ENCODE results near the gene DEDD2.

DEDD2 gene

DNA sequence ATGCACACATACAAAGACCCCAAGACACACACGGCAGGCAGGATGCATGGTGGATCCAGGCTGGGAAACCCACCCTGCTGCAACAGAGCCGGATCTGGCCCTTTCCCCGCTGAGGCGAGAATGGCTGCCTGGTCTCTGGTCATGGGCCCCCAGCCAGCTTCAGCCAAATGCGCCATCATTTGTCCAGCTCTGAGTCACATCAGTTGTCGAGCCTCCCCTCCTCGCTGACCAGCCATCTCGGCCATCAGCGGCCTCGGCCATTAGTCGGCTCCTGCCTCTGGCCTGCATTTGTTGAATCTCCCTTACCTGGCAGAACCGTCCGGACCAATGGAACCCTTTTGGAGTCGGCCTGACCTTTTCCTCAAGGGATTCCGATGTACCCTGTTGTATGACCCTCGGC is 46.8 kb downstream of the DEDD2 start:
- DNase-seq (ENCODE audit: low read depth in 2 of 2), result no peak

DNA sequence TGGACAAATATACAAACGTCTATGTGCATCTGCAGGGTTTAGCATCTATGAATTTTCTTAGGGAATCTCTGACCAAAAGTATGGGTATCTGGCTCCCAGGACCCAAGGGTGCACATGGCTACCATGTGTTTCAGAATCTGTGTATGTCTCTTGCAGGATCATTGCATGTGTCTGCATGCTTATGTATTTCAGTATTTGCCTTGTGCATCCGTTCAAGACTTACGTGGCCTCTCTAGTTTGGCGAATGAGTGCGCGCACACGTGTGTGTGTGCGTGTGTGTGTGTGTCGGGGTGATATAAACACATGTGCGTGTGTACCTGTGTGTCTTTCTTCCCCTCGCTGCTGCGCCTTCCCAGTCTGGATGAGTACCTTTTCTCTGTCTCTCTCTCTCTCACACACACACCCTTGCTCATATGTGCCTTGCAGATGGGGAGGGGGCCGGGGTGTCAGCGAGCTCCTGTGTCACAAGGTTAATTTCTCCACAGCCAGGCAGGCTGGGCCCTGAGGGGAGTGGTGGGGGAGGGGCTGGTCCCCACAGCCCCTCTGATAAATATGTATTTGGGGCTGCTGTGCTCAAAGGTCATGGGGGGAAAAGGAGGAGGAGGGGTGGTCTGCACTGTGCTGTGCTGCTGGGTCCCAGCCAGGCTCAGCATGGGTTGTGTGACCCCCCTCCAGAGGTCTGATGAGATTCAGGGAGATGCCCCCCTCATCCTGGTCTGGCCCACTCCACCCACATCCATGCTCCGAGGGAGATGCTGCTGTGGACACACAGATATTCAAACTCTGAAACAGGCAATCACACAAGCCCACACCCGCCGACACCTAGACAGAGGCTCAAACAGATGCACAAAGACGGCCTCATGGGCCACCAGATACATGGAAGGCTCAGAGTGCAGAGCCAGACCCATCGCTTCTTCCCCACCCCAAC is 47.7 kb downstream of the DEDD2 start:
- no peak for DNase-seq (ENCODE audit: low read depth in 2 of 2)

DNA sequence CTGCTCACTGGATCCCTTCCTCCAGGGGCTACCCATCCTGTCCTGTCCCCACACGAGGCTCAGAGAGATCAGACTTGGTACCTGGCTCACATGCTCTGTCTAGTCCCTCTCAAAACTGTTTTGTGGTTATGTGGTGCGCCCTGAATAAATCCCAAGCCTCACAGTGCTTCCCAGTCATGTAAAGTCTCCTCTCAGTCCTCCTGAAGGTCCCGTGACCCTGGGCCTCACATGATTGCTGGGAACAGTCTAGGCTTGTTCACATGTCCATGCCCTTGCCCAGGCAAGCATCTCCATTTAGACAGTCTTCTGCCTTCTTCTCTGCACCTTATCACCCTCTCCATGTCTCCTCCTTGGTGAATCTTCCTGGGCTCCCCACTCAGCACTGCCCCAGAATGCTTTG is 49.3 kb downstream of the DEDD2 start:
- no peak for DNase-seq (ENCODE audit: low read depth in 2 of 2)

DNA sequence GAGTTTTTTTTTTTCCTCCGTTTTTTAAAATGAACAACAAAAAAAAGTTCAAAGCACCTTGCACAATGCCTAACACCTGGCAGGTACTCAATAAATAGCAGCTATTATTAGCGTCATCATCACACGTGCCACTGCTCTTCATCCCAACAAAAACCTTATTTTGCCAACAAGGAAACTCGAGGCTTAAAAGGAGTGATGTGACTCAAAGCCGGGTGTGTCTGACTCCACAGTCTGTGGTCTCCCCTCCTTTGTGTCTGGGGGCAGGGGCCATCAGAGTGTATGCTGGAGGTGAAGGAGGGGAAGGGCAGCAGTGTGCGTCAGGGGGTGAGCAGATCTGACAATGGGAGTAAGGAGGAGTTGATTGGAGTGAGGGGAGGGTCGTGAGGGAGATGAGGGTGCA is 51.2 kb downstream of the DEDD2 start:
- DNase-seq (ENCODE audit: low read depth in 2 of 2), result no peak

DNA sequence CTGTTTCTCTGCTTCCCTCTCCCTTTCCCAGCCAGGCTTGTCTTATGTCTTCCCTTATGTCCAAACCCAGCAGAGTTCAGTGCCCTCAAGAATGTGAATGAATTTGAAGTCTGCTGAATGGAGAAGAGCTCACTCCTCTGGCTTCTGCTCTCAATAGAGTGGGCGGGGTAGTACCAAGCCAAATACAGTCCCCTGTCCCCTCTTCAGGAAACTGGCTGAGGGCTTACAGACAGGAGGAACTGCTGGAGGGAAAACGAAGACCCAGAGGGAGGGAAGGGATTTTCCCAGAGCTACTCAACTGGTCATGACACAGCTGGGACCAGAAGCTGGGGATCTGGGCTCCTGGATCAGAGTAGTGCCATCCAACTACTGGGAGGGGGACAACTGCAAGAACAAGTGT is 52.3 kb downstream of the DEDD2 start:
- DNase-seq (ENCODE audit: low read depth in 2 of 2), result no peak

DNA sequence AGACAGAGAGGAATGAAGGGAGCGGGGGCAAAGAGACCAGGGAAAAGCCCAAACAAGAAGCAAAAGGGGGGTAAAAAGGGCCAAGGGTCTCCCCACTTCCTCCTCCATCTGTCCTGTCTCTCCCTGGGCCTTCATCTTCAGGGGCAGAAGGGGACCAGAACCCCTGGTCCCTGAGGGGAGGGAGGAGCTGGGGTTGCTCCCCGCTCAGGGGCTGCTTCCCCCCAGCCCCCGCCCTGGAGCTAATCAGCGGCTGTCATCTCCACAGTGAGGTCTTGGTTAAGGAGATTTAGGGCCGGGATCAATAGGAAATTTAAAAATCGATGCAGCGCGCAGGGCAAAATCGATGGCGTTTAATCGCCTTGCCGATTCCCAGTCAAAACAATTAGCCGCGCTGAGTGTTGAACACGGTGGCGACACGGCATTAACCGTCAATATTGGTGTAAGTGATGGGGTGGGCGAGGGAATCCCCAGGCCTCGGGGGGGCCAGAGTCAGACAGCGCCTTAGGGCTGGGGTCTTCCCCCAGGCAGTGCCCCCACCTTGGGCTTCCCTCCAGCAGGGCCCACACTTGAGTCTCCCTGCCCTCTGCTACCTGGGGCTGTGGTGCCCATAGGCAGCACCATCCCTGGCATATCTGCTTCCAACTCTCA is 55.7 kb downstream of the DEDD2 start:
- no peak for DNase-seq (ENCODE audit: low read depth in 2 of 2)

DNA sequence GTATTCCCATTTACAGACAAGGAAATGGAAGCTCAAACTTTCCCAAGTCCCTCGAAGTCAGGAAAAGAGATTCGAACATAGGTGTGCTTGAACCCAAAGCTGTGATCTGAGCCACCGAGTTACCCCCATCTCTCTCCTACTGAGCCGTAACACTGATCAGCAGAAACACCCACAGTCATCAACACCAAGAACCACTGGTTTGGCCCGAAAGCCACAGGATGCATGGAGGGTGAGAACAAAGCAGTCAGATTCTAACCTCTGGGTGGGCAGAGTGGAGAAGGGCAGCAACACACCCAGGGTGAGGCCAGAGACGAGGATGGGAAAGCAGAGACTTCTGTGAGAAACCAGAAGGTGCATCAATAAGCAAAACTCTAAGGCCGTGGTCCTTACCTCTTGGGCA is 57.5 kb downstream of the DEDD2 start:
- no peak for DNase-seq (ENCODE audit: low read depth in 2 of 2)

DNA sequence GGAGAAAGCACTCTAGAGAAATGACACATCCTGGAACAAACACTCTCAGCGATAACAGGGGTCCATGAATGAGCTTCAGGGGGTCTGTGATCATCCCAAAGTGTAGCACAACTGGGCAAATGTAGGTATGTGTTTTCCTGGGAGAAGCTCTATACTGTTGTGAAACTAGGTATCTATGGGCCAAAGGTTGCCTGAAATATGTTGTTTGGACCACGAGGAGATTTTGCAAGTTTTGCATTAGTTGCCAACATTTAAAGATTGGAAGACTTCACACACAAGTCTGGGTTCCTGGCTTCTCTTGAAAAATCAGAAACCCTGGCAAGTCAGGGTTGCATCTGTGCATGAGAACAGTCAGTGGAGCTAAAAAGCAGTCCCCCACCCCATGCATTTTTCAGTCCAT is 58.6 kb downstream of the DEDD2 start:
- no peak for DNase-seq (ENCODE audit: low read depth in 2 of 2)

DNA sequence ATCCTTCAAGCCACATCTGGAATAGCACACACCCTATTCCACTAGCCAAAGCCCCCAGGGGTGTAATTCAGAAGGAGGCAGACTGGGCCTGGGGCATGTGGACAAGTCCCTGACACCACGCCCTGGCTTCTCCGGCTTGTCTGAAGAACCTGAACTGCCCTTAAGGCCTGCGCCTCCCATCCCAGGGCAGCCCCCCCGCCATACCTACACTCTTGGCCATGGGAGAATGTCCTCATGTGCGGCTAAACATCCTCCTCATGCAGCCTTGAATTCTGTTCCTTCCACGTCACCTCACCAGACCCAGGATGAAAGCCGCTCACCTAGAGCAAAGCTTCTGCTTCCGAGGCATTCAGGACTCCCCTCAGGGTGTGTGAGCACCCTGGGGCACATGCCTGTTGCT is 60.9 kb downstream of the DEDD2 start:
- DNase-seq (ENCODE audit: low read depth in 2 of 2), result no peak

DNA sequence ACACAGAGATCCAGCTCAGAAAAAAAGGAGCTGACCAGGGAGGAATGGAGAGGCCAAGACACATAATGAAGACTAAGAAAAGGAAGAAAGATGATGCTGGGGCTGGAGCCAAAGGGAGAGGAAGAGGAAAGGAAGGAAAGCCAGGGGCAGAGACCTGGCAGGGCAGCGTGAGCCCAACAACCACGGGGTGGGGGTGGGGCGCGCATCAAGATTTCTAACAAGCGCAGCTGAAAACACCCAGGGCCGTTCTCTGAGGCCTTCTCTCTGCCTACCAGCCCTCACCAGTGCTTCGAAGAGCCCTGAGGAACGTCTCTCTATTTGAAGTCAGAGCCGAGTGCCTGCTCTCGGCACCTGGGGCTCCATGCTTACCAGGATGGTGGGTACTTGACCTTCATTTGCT is 61.7 kb downstream of the DEDD2 start:
- no peak for DNase-seq (ENCODE audit: low read depth in 2 of 2)

DNA sequence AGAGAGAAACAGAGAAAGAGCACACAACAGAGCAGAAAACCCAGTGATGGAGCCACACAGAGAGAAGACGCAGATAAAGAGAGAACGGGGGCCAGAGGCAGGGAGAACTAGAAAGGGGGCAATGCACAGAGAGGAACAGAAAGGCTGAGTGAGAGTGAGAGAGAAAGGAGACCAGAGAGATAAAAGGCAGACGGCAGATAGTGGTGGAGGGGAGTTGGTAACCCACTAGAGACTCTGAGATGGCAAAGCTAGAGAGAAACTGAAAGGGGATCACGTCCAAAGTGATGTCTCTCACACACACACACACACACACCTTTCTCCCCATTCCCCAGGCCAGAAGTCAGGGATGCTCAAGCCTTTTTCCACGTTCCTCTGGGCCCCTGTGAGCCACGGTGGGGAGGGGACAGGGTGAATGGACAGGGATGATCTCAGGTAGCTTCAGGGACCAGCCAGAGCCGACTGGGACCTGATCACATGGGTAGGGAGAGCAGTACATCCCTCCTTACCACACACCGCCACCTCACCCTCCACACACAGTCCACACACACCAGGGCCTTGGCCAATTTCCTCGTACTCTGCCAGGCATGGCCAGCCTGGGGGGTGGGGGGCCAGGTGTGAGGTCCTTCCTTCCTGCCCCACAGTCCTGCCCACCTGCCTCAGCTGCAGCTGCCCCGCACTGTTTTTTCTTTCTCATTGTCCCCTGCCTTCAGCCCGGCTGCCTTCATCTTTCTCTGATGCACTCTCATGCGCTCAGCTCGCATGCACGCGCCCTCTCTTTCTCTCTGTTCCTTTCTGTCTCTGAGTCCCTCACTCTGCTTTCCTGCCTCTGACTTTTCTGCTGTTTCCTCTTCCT is 62.8 kb downstream of the DEDD2 start:
- DNase-seq (ENCODE audit: low read depth in 2 of 2), result no peak

DNA sequence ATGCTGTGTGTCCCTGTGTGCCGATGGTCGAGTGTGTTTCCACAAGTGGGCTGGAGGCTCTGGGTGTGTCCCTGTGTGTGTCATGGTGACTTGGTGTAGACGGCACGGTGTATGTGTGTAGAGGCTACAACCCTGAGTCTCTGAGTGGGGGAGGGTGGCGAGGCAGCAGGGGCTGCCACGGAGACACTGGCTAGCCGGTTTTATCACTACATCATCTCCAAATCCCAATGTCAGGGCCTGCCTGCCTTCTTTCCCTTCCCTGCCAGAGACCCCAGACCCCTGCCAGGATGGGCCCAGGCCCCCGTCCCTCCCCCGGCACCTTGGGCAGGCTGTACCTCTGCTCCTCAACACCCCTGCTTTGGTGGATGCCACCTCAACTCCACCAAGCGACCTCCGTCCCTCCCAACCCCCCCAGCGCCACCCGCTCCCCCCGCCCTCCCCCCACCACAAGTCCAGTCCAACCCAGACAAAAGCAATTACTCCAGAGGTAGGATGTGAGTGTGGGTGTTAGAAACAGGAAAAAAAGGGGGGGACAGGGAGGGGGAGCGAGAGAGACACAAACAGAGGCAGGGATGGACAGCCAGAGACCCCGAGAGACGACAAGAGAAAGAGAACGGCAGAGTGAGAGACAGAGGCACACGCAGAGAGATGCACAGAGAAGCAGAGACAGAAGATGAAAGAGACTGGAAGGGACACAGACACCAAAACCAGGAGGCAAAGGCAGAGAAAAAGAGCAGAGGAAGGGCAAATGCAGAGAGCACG is 63.6 kb downstream of the DEDD2 start:
- no peak for DNase-seq (ENCODE audit: low read depth in 2 of 2)

DNA sequence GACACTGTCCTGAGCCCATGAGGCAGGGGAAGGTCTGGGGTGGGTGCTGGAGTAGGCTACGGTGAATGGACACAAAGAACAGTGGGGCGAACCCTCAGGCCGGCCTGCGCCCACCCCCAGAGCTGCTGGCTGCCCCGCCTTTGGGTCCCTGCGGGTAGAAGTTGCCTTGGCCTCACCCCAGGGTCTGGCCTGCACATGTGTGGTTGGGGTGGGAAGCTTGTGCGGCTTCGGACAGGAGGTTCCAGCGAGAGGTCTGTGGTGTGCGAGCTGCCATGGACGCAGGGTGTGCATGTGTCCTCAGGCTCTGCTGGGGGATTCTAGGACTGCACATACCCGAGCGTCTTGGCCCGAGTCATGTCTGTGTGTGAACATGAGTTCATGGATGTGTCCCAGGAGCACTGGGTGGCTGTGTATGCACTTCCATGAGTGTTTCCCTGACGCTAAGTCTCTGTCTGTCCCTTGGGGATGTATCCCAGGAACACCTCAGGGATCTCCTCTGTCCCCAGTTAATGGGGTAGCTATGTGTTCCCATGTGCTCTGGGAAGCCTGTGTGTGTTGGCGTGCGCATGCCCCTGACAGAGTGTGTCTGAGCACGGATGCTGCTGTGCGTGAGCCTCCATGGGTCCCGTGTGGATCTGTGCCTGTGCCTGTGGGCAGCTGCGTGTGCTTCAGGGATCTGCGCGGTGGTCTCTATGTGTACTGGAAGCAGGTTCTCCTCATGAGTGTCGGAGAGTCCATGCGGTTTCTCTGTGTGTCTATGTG is 64.4 kb downstream of the DEDD2 start:
- no peak for DNase-seq (ENCODE audit: low read depth in 2 of 2)

DNA sequence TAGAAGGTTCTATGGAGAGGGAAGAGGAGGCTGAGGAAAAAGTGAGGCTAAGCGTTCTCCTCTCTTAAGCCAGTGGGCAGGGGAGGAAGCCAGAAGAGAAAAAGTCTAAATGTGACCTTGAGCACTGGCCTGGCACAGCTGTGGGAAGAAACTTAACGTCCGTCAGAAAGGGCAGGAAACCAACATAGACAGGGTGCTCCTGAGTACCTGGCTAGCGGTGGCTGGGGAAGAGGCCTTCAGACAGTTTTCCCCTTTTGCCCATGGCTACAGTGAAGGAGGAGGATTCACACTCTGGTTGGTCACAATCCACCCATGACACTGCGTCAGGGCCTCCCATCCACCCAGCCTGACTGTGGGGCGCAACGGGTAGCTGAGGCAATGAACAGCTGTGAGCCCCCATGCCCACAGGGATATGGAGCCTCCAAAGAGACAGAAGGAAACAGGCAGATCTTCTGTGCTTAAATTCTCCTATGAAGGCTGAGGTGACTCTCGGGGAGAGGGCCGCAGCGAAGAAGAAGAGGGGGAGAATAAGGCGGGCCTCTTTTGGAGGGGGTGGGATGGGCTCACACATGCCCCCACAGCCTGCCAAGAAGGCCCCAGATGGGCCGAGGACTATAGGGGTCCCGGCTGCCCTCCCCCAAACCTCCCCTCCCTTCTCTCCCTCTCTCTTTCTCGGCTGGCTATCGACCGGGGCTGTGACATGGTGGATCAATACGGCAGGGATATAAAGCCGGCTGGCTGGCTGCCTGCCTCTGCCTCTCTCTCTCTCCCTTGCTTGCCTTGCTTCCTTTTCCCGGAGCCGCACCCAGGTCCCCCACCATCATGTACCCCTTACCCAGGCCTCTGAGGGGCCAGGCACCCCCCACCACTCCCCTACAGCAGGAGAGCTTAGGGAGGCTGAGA is 65.4 kb downstream of the DEDD2 start:
- DNase-seq (ENCODE audit: low read depth in 2 of 2), result no peak

DNA sequence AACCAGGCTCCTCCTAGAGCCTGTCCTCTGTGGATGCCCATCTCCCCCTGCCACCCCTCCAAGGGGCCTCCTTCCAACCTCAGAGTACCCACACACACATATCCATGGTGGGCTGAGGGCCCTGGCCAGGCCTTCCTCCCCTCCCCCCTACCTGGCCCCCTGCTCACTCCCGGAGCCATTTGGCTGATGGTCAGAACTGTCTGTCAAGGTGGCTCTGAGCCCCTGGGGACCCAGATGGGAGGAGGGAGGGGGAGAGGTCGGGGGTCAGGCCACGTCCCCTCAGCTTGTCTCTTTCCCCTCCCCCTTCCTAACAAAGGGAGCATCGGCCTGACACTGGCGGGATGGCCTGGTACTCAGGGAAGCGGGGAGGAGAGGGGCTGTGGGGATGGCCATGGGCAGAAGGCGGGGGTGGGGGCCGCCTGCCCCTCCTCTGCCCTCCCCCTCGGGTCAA is 66.5 kb downstream of the DEDD2 start:
- DNase-seq (ENCODE audit: low read depth in 2 of 2), result no peak

DNA sequence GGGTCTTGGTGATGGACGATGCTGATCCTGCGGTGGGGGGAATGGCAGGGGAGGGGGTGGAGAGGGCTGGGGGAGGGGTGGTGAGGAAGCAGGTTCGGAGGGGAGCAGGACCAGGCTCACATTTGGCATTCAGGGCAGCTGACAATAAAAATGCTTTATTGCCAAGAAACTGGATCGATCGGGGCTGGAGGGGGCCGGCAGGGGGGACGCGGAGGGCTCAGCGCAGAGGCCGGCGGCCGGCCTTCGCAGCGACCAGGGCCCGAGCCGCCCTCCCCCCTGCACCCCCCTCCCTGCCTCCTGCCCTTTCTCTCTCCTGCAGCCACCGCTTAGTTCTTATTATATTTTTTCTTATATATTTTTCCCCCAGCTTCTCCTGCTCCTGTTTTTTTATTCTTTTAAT is 67.1 kb downstream of the DEDD2 start:
- no peak for DNase-seq (ENCODE audit: low read depth in 2 of 2)

DNA sequence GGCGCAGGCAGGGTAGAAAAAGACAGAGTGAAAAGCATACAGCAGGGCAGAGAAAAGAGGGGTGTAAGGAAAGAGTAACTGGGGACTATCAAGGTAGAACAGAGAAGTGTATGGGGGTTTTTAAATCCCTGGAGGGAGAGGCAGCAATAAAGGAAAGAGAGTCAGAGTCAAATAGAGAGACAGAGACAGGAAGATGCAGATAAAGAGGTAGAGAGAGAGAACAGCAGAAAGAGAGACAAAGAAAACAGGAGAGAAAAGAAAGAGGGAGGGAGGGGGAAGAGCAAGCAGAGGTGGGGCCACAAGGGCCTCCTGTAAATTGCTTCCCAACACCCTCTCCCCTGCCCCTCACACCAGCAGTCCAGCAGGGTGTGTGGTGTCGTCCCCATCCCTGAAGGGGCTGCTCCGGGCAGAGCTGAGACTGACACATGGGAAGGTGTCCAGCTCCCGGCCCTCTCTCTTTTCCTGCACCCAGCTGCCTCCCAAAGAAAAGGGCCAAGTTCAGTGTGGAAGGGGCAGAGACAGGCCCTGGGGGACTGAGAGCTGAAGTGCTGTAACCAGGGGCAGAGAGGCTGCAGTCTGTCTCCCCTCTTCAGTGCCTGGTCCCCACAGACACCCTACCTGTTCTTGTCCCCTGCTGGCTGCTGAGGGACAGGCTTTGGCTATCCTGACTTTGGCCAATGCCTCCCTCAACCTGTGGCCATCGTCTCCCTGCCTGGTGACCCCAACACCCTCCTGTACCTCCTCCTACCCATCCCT is 67.9 kb downstream of the DEDD2 start:
- no peak for DNase-seq (ENCODE audit: low read depth in 2 of 2)

Measured in activated CD8-positive, alpha-beta memory T cell treated with anti-CD3 and anti-CD28 coated beads for 4 hours (primary cell).